Endothelial cell of umbilical vein (primary cell): ENCODE results near the gene GUCD1. TPM values are rescaled to one million over a fixed set of nuclear protein-coding genes. Genes with fewer than 3 reads are reported as not detected.

Experiments used
- BruUV-seq: library from RNA; stranded (reverse); fragments of 400-500 nt; replicated peaks from 2 replicates; lab custom pipeline; 2021; lab: Mats Ljungman, UMichigan
- CTCF ChIA-PET: fragments of 300-600, 350-600 bp; sonication (Branson Sonifier 250); formaldehyde crosslinking; loops from one replicate; lab custom pipeline; 2021; ENCODE audit warnings: antibody characterized with exemption, inconsistent platforms; lab: Charles Lee
- POLR2A ChIA-PET: fragments of 300-600, 350-600 bp; sonication (Branson Sonifier 250); formaldehyde crosslinking; loops from one replicate; lab custom pipeline; 2021; ENCODE audit warnings: antibody characterized with exemption, inconsistent platforms; lab: Charles Lee
- DNase-seq: peaks from one replicate; pipeline ENCODE4 v3.0.0-alpha.2; 2011; ENCODE audit warnings: low read depth, low spot score
- FAIRE-seq: peaks from 2 replicates; lab custom pipeline; 2011; peaks lifted over from hg19 to GRCh38; lab: Jason Lieb, UNC
- H2AFZ ChIP-seq: 2 replicates; pipeline ENCODE4 v1.6.0; 2012; ENCODE audit warnings: low read depth, low read length, control low read depth, inconsistent platforms
- H3K27ac ChIP-seq: 2 replicates; pipeline ENCODE4 v1.5.1; 2011; ENCODE audit warnings: low read depth, mild to moderate bottlenecking, control low read depth, low read length, moderate library complexity; ENCODE audit not compliant: insufficient read depth
- H3K27me3 ChIP-seq, 2 experiments: 2 replicates each; pipeline versions ENCODE4 v1.6.0 to v1.6.1; 2011; ENCODE audit warnings: low read length in 2 of 2, mixed read lengths in 1 of 2; ENCODE audit not compliant: control insufficient read depth in 2 of 2, insufficient read depth in 2 of 2
- H3K36me3 ChIP-seq, 2 experiments: 2 replicates in 1 of 2; 3 replicates in 1 of 2; pipeline ENCODE4 v1.5.1; 2011; ENCODE audit warnings: low read length in 2 of 2, mild to moderate bottlenecking in 1 of 2, moderate library complexity in 1 of 2; ENCODE audit not compliant: control insufficient read depth in 2 of 2, insufficient read depth in 2 of 2; ENCODE audit errors: extremely low read depth in 1 of 2
- H3K4me1 ChIP-seq: 3 replicates; pipeline ENCODE4 v1.5.1; 2011; ENCODE audit warnings: mild to moderate bottlenecking, low read length; ENCODE audit not compliant: control insufficient read depth, insufficient read depth; ENCODE audit errors: extremely low read depth
- H3K4me2 ChIP-seq: 2 replicates; pipeline ENCODE4 v1.6.1; 2011; ENCODE audit warnings: low read length, control low read depth, mixed read lengths; ENCODE audit not compliant: insufficient read depth
- H3K4me3 ChIP-seq, 3 experiments: fragments of 200-600 bp in 1 of 3; sonication (generic), shearing (Covaris generic) in 1 of 3; replicated peaks in 1 of 3; 2 replicates each; pipeline ENCODE4 v1.5.1; 2011 to 2016; ENCODE audit warnings: control low read depth in 3 of 3, low read length in 3 of 3, mild to moderate bottlenecking in 2 of 3, inconsistent platforms in 1 of 3, low read depth in 1 of 3, moderate library complexity in 1 of 3; ENCODE audit not compliant: insufficient read depth in 1 of 3
- H3K79me2 ChIP-seq: 2 replicates; pipeline ENCODE4 v1.6.0; 2012; ENCODE audit warnings: low read length, inconsistent platforms; ENCODE audit not compliant: control insufficient read depth, insufficient read depth
- H3K9ac ChIP-seq: replicated peaks from 2 replicates; pipeline ENCODE3; 2011; ENCODE audit warnings: low read length, control low read depth; ENCODE audit not compliant: insufficient read depth; ENCODE audit errors: extremely low read depth
- H3K9me1 ChIP-seq: replicated peaks from 3 replicates; pipeline ENCODE4 v1.6.0; 2011; ENCODE audit warnings: mild to moderate bottlenecking, low read length; ENCODE audit not compliant: control insufficient read depth, insufficient read depth; ENCODE audit errors: extremely low read depth
- H3K9me3 ChIP-seq: replicated peaks from 2 replicates; pipeline ENCODE4 v1.5.1; 2012; ENCODE audit warnings: low read length, inconsistent platforms; ENCODE audit not compliant: control insufficient read depth, insufficient read depth
- H4K20me1 ChIP-seq: replicated peaks from 2 replicates; pipeline ENCODE3; 2011; ENCODE audit warnings: mild to moderate bottlenecking, low read length; ENCODE audit not compliant: control insufficient read depth, insufficient read depth; ENCODE audit errors: extremely low read depth
- GATA2 ChIP-seq: IDR thresholded peaks from 2 replicates; pipeline ENCODE4 v1.7.0; 2011; ENCODE audit warnings: low read depth, mild to moderate bottlenecking, moderate library complexity, mixed read lengths, low read length; ENCODE audit not compliant: insufficient read length, insufficient read depth
- POLR2A ChIP-seq: IDR thresholded peaks from 2 replicates; pipeline ENCODE4 v1.6.1; 2012; ENCODE audit warnings: low read depth, mild to moderate bottlenecking, control low read depth, low read length
- POLR2AphosphoS5 ChIP-seq: IDR thresholded peaks from 2 replicates; pipeline ENCODE4 v1.6.1; 2012; ENCODE audit warnings: low read depth, mild to moderate bottlenecking, control low read depth, low read length, moderate library complexity; ENCODE audit not compliant: insufficient read depth
- dilution Hi-C: fragments of 300-500 bp; cut with MboI; formaldehyde crosslinking; loops from one replicate; pipeline ENCODE4 v1.15.0; 2019; ENCODE audit warnings: low sequenced_read_pairs; ENCODE audit not compliant: extremely low pct_ligation_motif_present
- intact Hi-C: fragments of 100-400 bp; cut with micrococcal nuclease; formaldehyde crosslinking; loops from one replicate; pipeline ENCODE4 v1.10.0; 2022
- polyA plus RNA-seq, 4 experiments: library from polyadenylated mRNA; depleted of rRNA in 3 of 4; stranded (reverse) in 3 of 4; unstranded in 1 of 4; fragments of >200 nt; gene quantifications; 2 replicates each; pipeline versions ENCODE4 v1.2.1 to v1.2.3, GENCODE V29; 2011 to 2012; ENCODE audit warnings: missing spikeins in 1 of 4
- total RNA-seq: library from RNA; stranded (reverse); gene quantifications from 2 replicates; pipeline ENCODE4 v1.2.3, GENCODE V29; 2021
- TF ChIP-seq, protein P1 (sequence below), 2 donors: IDR thresholded peaks; 1 replicate in 1 of 2; 2 replicates in 1 of 2; pipeline ENCODE4 v1.5.1; 2011; ENCODE audit warnings: low read length in 2 of 2, mild to moderate bottlenecking in 2 of 2, moderate library complexity in 2 of 2, control low read depth in 1 of 2, inconsistent platforms in 1 of 2, low read depth in 1 of 2; ENCODE audit not compliant: insufficient read depth in 1 of 2; ENCODE audit errors: extremely low read depth in 1 of 2
- TF ChIP-seq, protein P2 (sequence below): IDR thresholded peaks from 2 replicates; pipeline ENCODE4 v1.6.1; 2011; ENCODE audit not compliant: insufficient read depth, insufficient read length

The GUCD1 gene
- total and polyA plus RNA-seq, 2 donors (not counting 3 experiments of a cell fraction or from before 2014, with no cell fraction given): 116 to 138 TPM

GRCh38 chr22:24500277-24500820 is 54.6 kb downstream of the GUCD1 start:
- H3K9me1 ChIP-seq: no peaks in the 10 kb centered on the region
- DNase-seq (no peak), FAIRE-seq (no peak)
- no peaks in the 10 kb centered on the region for H3K79me2 ChIP-seq
- H3K27me3 ChIP-seq: no peaks in the 10 kb centered on the region
- dilution Hi-C loops: no loop called here
- no peak overlapping the region for H3K4me2 ChIP-seq
- TF ChIP-seq, protein P1, sequence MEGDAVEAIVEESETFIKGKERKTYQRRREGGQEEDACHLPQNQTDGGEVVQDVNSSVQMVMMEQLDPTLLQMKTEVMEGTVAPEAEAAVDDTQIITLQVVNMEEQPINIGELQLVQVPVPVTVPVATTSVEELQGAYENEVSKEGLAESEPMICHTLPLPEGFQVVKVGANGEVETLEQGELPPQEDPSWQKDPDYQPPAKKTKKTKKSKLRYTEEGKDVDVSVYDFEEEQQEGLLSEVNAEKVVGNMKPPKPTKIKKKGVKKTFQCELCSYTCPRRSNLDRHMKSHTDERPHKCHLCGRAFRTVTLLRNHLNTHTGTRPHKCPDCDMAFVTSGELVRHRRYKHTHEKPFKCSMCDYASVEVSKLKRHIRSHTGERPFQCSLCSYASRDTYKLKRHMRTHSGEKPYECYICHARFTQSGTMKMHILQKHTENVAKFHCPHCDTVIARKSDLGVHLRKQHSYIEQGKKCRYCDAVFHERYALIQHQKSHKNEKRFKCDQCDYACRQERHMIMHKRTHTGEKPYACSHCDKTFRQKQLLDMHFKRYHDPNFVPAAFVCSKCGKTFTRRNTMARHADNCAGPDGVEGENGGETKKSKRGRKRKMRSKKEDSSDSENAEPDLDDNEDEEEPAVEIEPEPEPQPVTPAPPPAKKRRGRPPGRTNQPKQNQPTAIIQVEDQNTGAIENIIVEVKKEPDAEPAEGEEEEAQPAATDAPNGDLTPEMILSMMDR (IDR thresholded peaks at IDR 0.05; ENCODE audit: extremely low read depth in 1 of 2, insufficient read depth in 1 of 2, low read depth in 1 of 2, low read length in 2 of 2): no peak
- TF ChIP-seq POLR2AphosphoS5 (no peak), POLR2A (no peak), GATA2 (no peak)
- TF ChIP-seq, protein P2, sequence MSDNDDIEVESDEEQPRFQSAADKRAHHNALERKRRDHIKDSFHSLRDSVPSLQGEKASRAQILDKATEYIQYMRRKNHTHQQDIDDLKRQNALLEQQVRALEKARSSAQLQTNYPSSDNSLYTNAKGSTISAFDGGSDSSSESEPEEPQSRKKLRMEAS: no peak
- no peak overlapping the region for H3K9ac ChIP-seq
- H4K20me1 ChIP-seq: no peaks in the 10 kb centered on the region
- H2AFZ ChIP-seq: no peak overlapping the region
- H3K27ac ChIP-seq: no peak overlapping the region
- no peaks in the 10 kb centered on the region for H3K9me3 ChIP-seq
- CTCF ChIA-PET: interaction anchor here (0.6 to 1.1 kb wide), 2 partner anchors 14 to 78 kb away, joined by 3 read pairs; no protein-coding TSS in a partner anchor
- no peak overlapping the region for H3K4me3 ChIP-seq
- no peaks in the 10 kb centered on the region for H3K36me3 ChIP-seq
- POLR2A ChIA-PET: no interaction called here
- no TSS peak for BruUV-seq
- intact Hi-C loops: loop anchor here (5.0 kb wide), 1 partner anchor 228 kb away; the partner anchor contains the start of gene SPECC1L
- no peaks in the 10 kb centered on the region for H3K4me1 ChIP-seq
